Stimulated activated CD4-positive, alpha-beta T cell treated with anti-CD3 and anti-CD28 coated beads, Interleukin-15, amount 100 ng/mL, for 1 hour (primary cell): ENCODE results near the gene DACH1.
"Not testable (repeated sequence)": the region's sequence is repeated elsewhere in the genome, so short reads cannot be mapped to it uniquely, and the experiment has no call there.

ENCODE experiments used
- DNase-seq, 2 donors: peaks; one replicate each; pipeline ENCODE4 v3.0.0-alpha.2; 2020; ENCODE audit warnings: low read depth in 1 of 2, low spot score in 1 of 2

The DACH1 gene

GRCh38 chr13:71866335-71867130 lies 471 bp downstream of the DACH1 start:
- no peak for DNase-seq

GRCh38 chr13:71865874-71866334 lies 1.1 kb downstream of the DACH1 start:
- DNase-seq, result no peak

- no peak for DNase-seq
Observed at GRCh38 chr13:71864986-71865873, 1.8 kb downstream of the DACH1 start.

- DNase-seq, result no peak
Observed at GRCh38 chr13:71864094-71864985, 2.7 kb downstream of the DACH1 start.

GRCh38 chr13:71863254-71863865 lies 3.6 kb downstream of the DACH1 start:
- no peak for DNase-seq

- no peak for DNase-seq
Observed at GRCh38 chr13:71862459-71862943, 4.5 kb downstream of the DACH1 start.

- no peak for DNase-seq
Observed at GRCh38 chr13:71861769-71862458, 5.1 kb downstream of the DACH1 start.

GRCh38 chr13:71860547-71861138 lies 6.4 kb downstream of the DACH1 start:
- DNase-seq, result no peak

GRCh38 chr13:71858647-71859046 lies 8.4 kb downstream of the DACH1 start:
- DNase-seq, result no peak

- no peak for DNase-seq
Observed at GRCh38 chr13:71856548-71857043, 10.4 kb downstream of the DACH1 start.

GRCh38 chr13:71854401-71854800 lies 12.6 kb downstream of the DACH1 start:
- DNase-seq, result no peak

- DNase-seq, result no peak
Observed at GRCh38 chr13:71853725-71854124, 13.3 kb downstream of the DACH1 start.

- no peak for DNase-seq
Observed at GRCh38 chr13:71852736-71853135, 14.3 kb downstream of the DACH1 start.

GRCh38 chr13:71851498-71852409 lies 15.2 kb downstream of the DACH1 start:
- no peak for DNase-seq

GRCh38 chr13:71842003-71842402 lies 25.0 kb downstream of the DACH1 start:
- no peak for DNase-seq

- no peak for DNase-seq
Observed at GRCh38 chr13:71838842-71839241, 28.2 kb downstream of the DACH1 start.

GRCh38 chr13:71837582-71837981 lies 29.4 kb downstream of the DACH1 start:
- not testable (repeated sequence) for DNase-seq

- DNase-seq, result no peak
Observed at GRCh38 chr13:71831716-71832115, 35.3 kb downstream of the DACH1 start.
